B cell (primary cell): Measurements from ENCODE around the gene ZNF805. TPM values are rescaled to one million over a fixed set of nuclear protein-coding genes. Genes with fewer than 3 reads are reported as not detected.

Experiments
- ATAC-seq: fragments of 200-7000 bp; cut with Tn5 transposase; one replicate; pipeline ENCODE4 v1.10.0; 2021; ENCODE audit warnings: low read depth, mild to moderate bottlenecking, moderate number of reproducible peaks, moderate library complexity
- CTCF ChIA-PET: fragments of 350-600 bp; sonication (Branson Sonifier 250); formaldehyde crosslinking; loops from one replicate; lab custom pipeline; 2021; ENCODE audit warnings: antibody characterized with exemption, inconsistent platforms; lab: Charles Lee
- POLR2A ChIA-PET: fragments of 350-600 bp; sonication (Branson Sonifier 250); formaldehyde crosslinking; loops from one replicate; lab custom pipeline; 2021; ENCODE audit warnings: antibody characterized with exemption; lab: Charles Lee
- DNase-seq: peaks from one replicate; pipeline ENCODE4 v3.0.0; 2013
- H2AFZ ChIP-seq: 2 replicates; pipeline ENCODE4 v1.6.1; 2012; ENCODE audit warnings: mild to moderate bottlenecking, low read depth, low read length; ENCODE audit not compliant: insufficient read depth, poor library complexity, severe bottlenecking
- H3K27ac ChIP-seq, 2 donors: 1 replicate in 1 of 2; 2 replicates in 1 of 2; pipeline ENCODE4 v1.5.1; 2012 to 2013; ENCODE audit warnings: low read length in 2 of 2, mild to moderate bottlenecking in 2 of 2, moderate library complexity in 1 of 2
- H3K27me3 ChIP-seq, 4 experiments: fragments of 200-600 bp in 1 of 4; sonication (generic) in 1 of 4; replicated peaks in 1 of 4; 1 replicate in 2 of 4; 2 replicates in 2 of 4; pipeline versions ENCODE4 v1.6.1 to v1.7.0; 2013 to 2016; ENCODE audit warnings: low read length in 3 of 4, mild to moderate bottlenecking in 2 of 4, mixed read lengths in 1 of 4, moderate library complexity in 1 of 4; ENCODE audit not compliant: insufficient read depth in 4 of 4, control insufficient read depth in 3 of 4; ENCODE audit errors: control extremely low read depth in 1 of 4
- H3K36me3 ChIP-seq, 2 experiments: replicated peaks in 1 of 2; 1 replicate in 1 of 2; 2 replicates in 1 of 2; pipeline versions ENCODE4 v1.6.1 to v1.7.1; 2013; ENCODE audit warnings: low read length in 1 of 2; ENCODE audit not compliant: insufficient read depth in 2 of 2, control insufficient read depth in 1 of 2; ENCODE audit errors: control extremely low read depth in 1 of 2, extremely low read depth in 1 of 2
- H3K4me1 ChIP-seq, 2 donors: fragments of 200-600 bp in 1 of 2; sonication (generic) in 1 of 2; 1 replicate in 1 of 2; 2 replicates in 1 of 2; pipeline versions ENCODE4 v1.5.1 to v1.6.1; 2013 to 2017; ENCODE audit warnings: low read length in 2 of 2; ENCODE audit not compliant: control insufficient read depth in 2 of 2, insufficient read depth in 2 of 2
- H3K4me2 ChIP-seq: replicated peaks from 2 replicates; pipeline ENCODE3; 2012; ENCODE audit warnings: mild to moderate bottlenecking, low read depth, low read length; ENCODE audit not compliant: poor library complexity, severe bottlenecking
- H3K4me3 ChIP-seq, 5 experiments: fragments of 200-600 bp in 1 of 5; sonication (generic) in 1 of 5; 1 replicate in 3 of 5; 2 replicates in 2 of 5; pipeline versions ENCODE4 v1.5.1 to v1.7.0; 2011 to 2016; ENCODE audit warnings: low read length in 4 of 5, mild to moderate bottlenecking in 4 of 5, low read depth in 2 of 5, control low read depth in 1 of 5, moderate library complexity in 1 of 5; ENCODE audit not compliant: insufficient read depth in 1 of 5; ENCODE audit errors: control extremely low read depth in 1 of 5, extremely low read depth in 1 of 5
- H3K79me2 ChIP-seq: fragments of 200-600 bp; sonication (generic); one replicate; pipeline ENCODE4 v1.6.0; 2016; ENCODE audit warnings: low read length; ENCODE audit not compliant: control insufficient read depth, insufficient read depth
- H3K9ac ChIP-seq: fragments of 200-600 bp; sonication (generic); 2 replicates; pipeline ENCODE4 v1.6.1; 2017; ENCODE audit warnings: mild to moderate bottlenecking, low read length, moderate library complexity
- H3K9me3 ChIP-seq, 3 donors: one replicate each; pipeline versions ENCODE4 v1.6.1 to v1.7.1; 2013; ENCODE audit warnings: low read length in 2 of 3; ENCODE audit not compliant: control insufficient read depth in 2 of 3, insufficient read depth in 1 of 3; ENCODE audit errors: control extremely low read depth in 1 of 3
- H4K20me1 ChIP-seq: 2 replicates; pipeline ENCODE4 v1.6.0; 2012; ENCODE audit warnings: mild to moderate bottlenecking, low read length; ENCODE audit not compliant: insufficient read depth, control insufficient read depth, poor library complexity, severe bottlenecking
- H3K27ac Mint-ChIP-seq: one replicate; pipeline ENCODE4 v1.8.0; 2021; ENCODE audit warnings: mixed read lengths
- H3K27me3 Mint-ChIP-seq: one replicate; pipeline ENCODE4 v1.8.0; 2021; ENCODE audit warnings: mixed read lengths
- H3K4me1 Mint-ChIP-seq: one replicate; pipeline ENCODE4 v1.8.0; 2021; ENCODE audit warnings: mixed read lengths
- H3K4me3 Mint-ChIP-seq: one replicate; pipeline ENCODE4 v1.8.0; 2021; ENCODE audit warnings: mixed read lengths
- H3K9me3 Mint-ChIP-seq: one replicate; pipeline ENCODE4 v1.8.0; 2022; ENCODE audit warnings: mixed read lengths; ENCODE audit not compliant: insufficient read depth
- EZH2 ChIP-seq: IDR thresholded peaks from 2 replicates; pipeline ENCODE4 v1.6.1; 2012; ENCODE audit warnings: borderline replicate concordance, low read depth, mild to moderate bottlenecking, moderate library complexity, low read length; ENCODE audit not compliant: insufficient read depth, poor library complexity, severe bottlenecking
- WGBS: methylation state at CpG from one replicate; pipeline ENCODE4 v1.1.5; 2013; ENCODE audit warnings: missing lambda C conversion rate; ENCODE audit not compliant: insufficient coverage; 5-methylcytosine and 5-hydroxymethylcytosine counted together
- intact Hi-C: fragments of 100-400 bp; cut with micrococcal nuclease; formaldehyde crosslinking; loops from one replicate; pipeline ENCODE4 v1.10.0; 2022
- polyA plus RNA-seq: library from polyadenylated mRNA; depleted of rRNA; stranded (reverse); fragments of >200 nt; gene quantifications from 2 replicates; pipeline ENCODE4 v1.2.3, GENCODE V29; 2012
- total RNA-seq, 2 donors: library from RNA; stranded (reverse); fragments of 120-200 nt in 1 of 2; gene quantifications; 1 replicate in 1 of 2; 2 replicates in 1 of 2; pipeline versions ENCODE4 v1.2.3 to v1.2.4, GENCODE V29; 2013 to 2022
- TF ChIP-seq, protein P1 (sequence below): fragments of 200-600 bp; IDR thresholded peaks from one replicate; pipeline ENCODE4 v1.8.0; 2022; ENCODE audit warnings: antibody characterized with exemption, mild to moderate bottlenecking

Gene ZNF805
- total and polyA plus RNA-seq, 2 donors (not counting 1 experiment from before 2014, with no cell fraction given) = 1.9 to 20.0 TPM

- Histone ChIP-seq H3K4me2 (peak within 1 kb of the TSS; percentile 88), H3K9ac (peak within 1 kb of the TSS; percentile 100), H3K9me3 (no peaks in the 10 kb centered on the region), H3K4me3 (peak within 1 kb of the TSS; percentile 73 to 94 (median 91)), H3K27ac (peak within 1 kb of the TSS; percentile 98 to 100), H2AFZ (peak within 1 kb of the TSS; percentile 88), H4K20me1 (peaks cover 33% of the 10 kb centered on the region), H3K79me2 (peaks cover 61% of the 10 kb centered on the region), H3K27me3 (no peaks in the 10 kb centered on the region), H3K4me1 (peaks cover 29 to 33% of the 10 kb centered on the region in 2 donors), H3K36me3 (peaks cover 0 to 22% of the 10 kb centered on the region in 2 experiments)
- POLR2A ChIA-PET = interaction anchor here (0.5 to 1.5 kb wide), 4 partner anchors 23 to 614 kb away, joined by 3 to 6 read pairs (median 4); partner anchors contain the start of genes ZNF543 and ZNF805
- intact Hi-C loops = loop anchor here (1.0 to 5.0 kb wide), 8 partner anchors 40 to 247 kb away; partner anchors contain the start of genes TRAPPC2B, ZNF304, ZNF419 and ZNF543
- peak; percentile 91 for ATAC-seq
- under 1% methylated on average over 71 of the region's 71 CpGs for WGBS
- CTCF ChIA-PET = no interaction called here
- Mint-ChIP-seq H3K4me3 (no peak within 1 kb of the TSS), H3K4me1 (peaks cover 35% of the 10 kb centered on the region), H3K27me3 (no peaks in the 10 kb centered on the region), H3K27ac (no peak within 1 kb of the TSS), H3K9me3 (no peaks in the 10 kb centered on the region)
- TF ChIP-seq, protein P1, sequence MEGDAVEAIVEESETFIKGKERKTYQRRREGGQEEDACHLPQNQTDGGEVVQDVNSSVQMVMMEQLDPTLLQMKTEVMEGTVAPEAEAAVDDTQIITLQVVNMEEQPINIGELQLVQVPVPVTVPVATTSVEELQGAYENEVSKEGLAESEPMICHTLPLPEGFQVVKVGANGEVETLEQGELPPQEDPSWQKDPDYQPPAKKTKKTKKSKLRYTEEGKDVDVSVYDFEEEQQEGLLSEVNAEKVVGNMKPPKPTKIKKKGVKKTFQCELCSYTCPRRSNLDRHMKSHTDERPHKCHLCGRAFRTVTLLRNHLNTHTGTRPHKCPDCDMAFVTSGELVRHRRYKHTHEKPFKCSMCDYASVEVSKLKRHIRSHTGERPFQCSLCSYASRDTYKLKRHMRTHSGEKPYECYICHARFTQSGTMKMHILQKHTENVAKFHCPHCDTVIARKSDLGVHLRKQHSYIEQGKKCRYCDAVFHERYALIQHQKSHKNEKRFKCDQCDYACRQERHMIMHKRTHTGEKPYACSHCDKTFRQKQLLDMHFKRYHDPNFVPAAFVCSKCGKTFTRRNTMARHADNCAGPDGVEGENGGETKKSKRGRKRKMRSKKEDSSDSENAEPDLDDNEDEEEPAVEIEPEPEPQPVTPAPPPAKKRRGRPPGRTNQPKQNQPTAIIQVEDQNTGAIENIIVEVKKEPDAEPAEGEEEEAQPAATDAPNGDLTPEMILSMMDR = peak; percentile 9
- no peak for TF ChIP-seq EZH2
- peak; percentile 98 for DNase-seq
Observed at GRCh38 chr19:57280165-57280961, 39.9 kb downstream of the ZNF805 start, which contains the start of gene ZNF460. ZNF460 (plus strand) TSS chr19:57280485; CDS start chr19:57280807, 322 bp downstream.

DNA sequence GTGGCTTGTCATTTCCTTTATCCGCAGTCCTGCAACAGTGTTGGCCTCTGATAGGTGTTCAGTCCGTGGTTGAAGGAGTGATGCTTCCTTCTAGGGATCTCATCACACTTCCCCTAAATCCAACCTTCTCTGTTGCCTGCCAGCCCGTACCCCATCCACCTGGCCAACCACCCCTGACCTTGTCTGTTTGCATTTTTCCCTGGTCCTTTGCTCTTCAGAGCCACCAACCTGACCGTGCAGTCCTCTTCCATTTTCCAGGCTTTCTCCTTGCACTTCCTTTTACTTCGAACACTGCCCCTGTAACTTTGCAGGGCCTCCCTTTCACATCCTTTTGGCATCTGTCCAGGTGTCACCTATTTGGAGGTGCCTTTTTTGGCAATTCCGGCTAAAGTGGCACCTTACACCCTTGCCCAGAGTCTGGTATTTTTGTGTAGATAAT is 40.5 kb downstream of the ZNF805 start:
- H2AFZ ChIP-seq = peak overlapping the region; percentile 88
- DNase-seq = no peak

More for the DNA sequence above, 40.5 kb downstream of the ZNF805 start:
- 5% methylated on average over 4 of the region's 6 CpGs for WGBS
- H3K4me1 Mint-ChIP-seq = peaks cover 37% of the 10 kb centered on the region
- H3K4me3 Mint-ChIP-seq = no peak overlapping the region
- no peaks in the 10 kb centered on the region for H3K9me3 Mint-ChIP-seq
- peaks cover 0 to 28% of the 10 kb centered on the region in 2 experiments for H3K36me3 ChIP-seq
- ChIA-PET POLR2A (no interaction called here), CTCF (no interaction called here)
- TF ChIP-seq, protein P1 = no peak
- H3K27ac ChIP-seq = peak overlapping the region; percentile 98 to 100
- H3K4me1 ChIP-seq = peaks cover 29 to 33% of the 10 kb centered on the region in 2 donors
- peak overlapping the region; percentile 88 for H3K4me2 ChIP-seq
- H3K9me3 ChIP-seq = no peaks in the 10 kb centered on the region
- no peaks in the 10 kb centered on the region for H3K27me3 ChIP-seq
- peaks cover 38% of the 10 kb centered on the region for H4K20me1 ChIP-seq
- H3K27ac Mint-ChIP-seq = no peak overlapping the region
- H3K27me3 Mint-ChIP-seq = no peaks in the 10 kb centered on the region
- no peak for ATAC-seq
- peak overlapping the region; percentile 26 to 94 (median 91) for H3K4me3 ChIP-seq
- peaks cover 67% of the 10 kb centered on the region for H3K79me2 ChIP-seq
- H3K9ac ChIP-seq = peak overlapping the region; percentile 100
- intact Hi-C loops = loop anchor here (1.0 to 5.0 kb wide), 8 partner anchors 39 to 246 kb away; partner anchors contain the start of genes TRAPPC2B, ZNF304, ZNF419 and ZNF543
